HEK293 (cell line): ENCODE measurements around the gene FLYWCH1.

Experiments used
- ATF2 ChIP-seq: fragments of 450-650 bp; formaldehyde crosslinking; IDR thresholded peaks from 2 replicates; pipeline ENCODE4 v1.5.1; 2016; ENCODE audit warnings: missing biosample characterization, missing genetic modification characterization, low read depth
- EGR2 ChIP-seq: fragments of 450-650 bp; formaldehyde crosslinking; IDR thresholded peaks from 2 replicates; pipeline ENCODE4 v1.5.1; 2016; ENCODE audit warnings: low read depth, missing biosample characterization, missing genetic modification characterization
- HOXA7 ChIP-seq: sonication (generic); formaldehyde crosslinking; IDR thresholded peaks from 2 replicates; pipeline ENCODE4 v1.8.1; 2022; ENCODE audit warnings: missing genetic modification reagents, borderline replicate concordance
- IKZF3 ChIP-seq: fragments of 450-650 bp; IDR thresholded peaks from 2 replicates; pipeline ENCODE4 v1.5.0; 2018; ENCODE audit warnings: missing biosample characterization, mild to moderate bottlenecking, missing genetic modification characterization, moderate library complexity
- RBAK ChIP-seq: fragments of 450-650 bp; formaldehyde crosslinking; IDR thresholded peaks from 2 replicates; pipeline ENCODE4 v1.5.1; 2016; ENCODE audit warnings: missing biosample characterization, missing genetic modification characterization
- SCRT1 ChIP-seq: fragments of 450-650 bp; formaldehyde crosslinking; IDR thresholded peaks from 2 replicates; pipeline ENCODE4 v1.5.1; 2016; ENCODE audit warnings: missing biosample characterization, missing genetic modification characterization, borderline replicate concordance
- SP3 ChIP-seq: fragments of 450-650 bp; formaldehyde crosslinking; IDR thresholded peaks from 2 replicates; pipeline ENCODE4 v1.5.1; 2016; ENCODE audit warnings: missing biosample characterization, missing genetic modification characterization
- TRIM28 ChIP-seq: IDR thresholded peaks from 2 replicates; pipeline ENCODE4 v1.6.1; 2011; ENCODE audit warnings: low read length, control low read depth, borderline replicate concordance
- ZBTB21 ChIP-seq: fragments of 450-650 bp; formaldehyde crosslinking; IDR thresholded peaks from 2 replicates; pipeline ENCODE4 v1.5.1; 2017; ENCODE audit warnings: missing biosample characterization, missing genetic modification characterization
- ZNF114 ChIP-seq: fragments of 450-650 bp; formaldehyde crosslinking; IDR thresholded peaks from 2 replicates; pipeline ENCODE4 v1.5.0; 2017; ENCODE audit warnings: missing biosample characterization, missing genetic modification characterization
- ZNF121 ChIP-seq: fragments of 450-650 bp; formaldehyde crosslinking; IDR thresholded peaks from 2 replicates; pipeline ENCODE4 v1.5.1; 2016; ENCODE audit warnings: missing biosample characterization, missing genetic modification characterization
- ZNF211 ChIP-seq: fragments of 450-650 bp; formaldehyde crosslinking; IDR thresholded peaks from 2 replicates; pipeline ENCODE4 v1.5.1; 2016; ENCODE audit warnings: low read depth, missing biosample characterization, missing genetic modification characterization
- ZNF23 ChIP-seq: fragments of 450-650 bp; formaldehyde crosslinking; IDR thresholded peaks from 2 replicates; pipeline ENCODE4 v1.5.1; 2016; ENCODE audit warnings: missing biosample characterization, missing genetic modification characterization, borderline replicate concordance
- ZNF302 ChIP-seq: fragments of 450-650 bp; formaldehyde crosslinking; IDR thresholded peaks from 2 replicates; pipeline ENCODE4 v1.5.1; 2016; ENCODE audit warnings: missing biosample characterization, missing genetic modification characterization, low read depth
- ZNF311 ChIP-seq: fragments of 450-650 bp; formaldehyde crosslinking; IDR thresholded peaks from 2 replicates; pipeline ENCODE4 v1.5.1; 2017; ENCODE audit warnings: missing biosample characterization, missing genetic modification characterization, borderline replicate concordance
- ZNF354C ChIP-seq: fragments of 450-650 bp; formaldehyde crosslinking; IDR thresholded peaks from 2 replicates; pipeline ENCODE4 v1.5.1; 2016; ENCODE audit warnings: missing biosample characterization, missing genetic modification characterization, low read depth, borderline replicate concordance
- ZNF404 ChIP-seq: fragments of 450-650 bp; formaldehyde crosslinking; IDR thresholded peaks from 2 replicates; pipeline ENCODE4 v1.5.1; 2017; ENCODE audit warnings: missing biosample characterization, missing genetic modification characterization
- ZNF501 ChIP-seq: fragments of 450-650 bp; formaldehyde crosslinking; IDR thresholded peaks from 2 replicates; pipeline ENCODE4 v1.5.1; 2016; ENCODE audit warnings: missing biosample characterization, missing genetic modification characterization
- ZNF514 ChIP-seq: fragments of 450-650 bp; formaldehyde crosslinking; IDR thresholded peaks from 2 replicates; pipeline ENCODE4 v1.5.1; 2016; ENCODE audit warnings: missing biosample characterization, missing genetic modification characterization
- ZNF549 ChIP-seq: fragments of 450-650 bp; IDR thresholded peaks from 2 replicates; pipeline ENCODE4 v1.5.1; 2018; ENCODE audit warnings: missing biosample characterization, missing genetic modification characterization, mild to moderate bottlenecking, inconsistent platforms, moderate library complexity
- ZNF747 ChIP-seq: fragments of 450-650 bp; formaldehyde crosslinking; IDR thresholded peaks from 2 replicates; pipeline ENCODE4 v1.5.1; 2016; ENCODE audit warnings: missing biosample characterization, missing genetic modification characterization
- ZSCAN4 ChIP-seq: fragments of 450-650 bp; formaldehyde crosslinking; IDR thresholded peaks from 2 replicates; pipeline ENCODE4 v1.5.1; 2017; ENCODE audit warnings: missing biosample characterization, missing genetic modification characterization
- ZXDB ChIP-seq: fragments of 450-650 bp; formaldehyde crosslinking; IDR thresholded peaks from 2 replicates; pipeline ENCODE4 v1.5.1; 2016; ENCODE audit warnings: missing biosample characterization, missing genetic modification characterization
- TF ChIP-seq, protein P1 (sequence below): fragments of 450-650 bp; IDR thresholded peaks from 2 replicates; pipeline ENCODE4 v1.5.1; 2018; ENCODE audit warnings: missing biosample characterization, missing genetic modification characterization
- TF ChIP-seq, protein P2 (sequence below): fragments of 450-650 bp; formaldehyde crosslinking; IDR thresholded peaks from 2 replicates; pipeline ENCODE4 v1.5.1; 2016; ENCODE audit warnings: missing biosample characterization, missing genetic modification characterization
- TF ChIP-seq, protein P3 (sequence below): fragments of 450-650 bp; formaldehyde crosslinking; conservative IDR thresholded peaks from 2 replicates; pipeline ENCODE4 v1.5.1; 2016; ENCODE audit warnings: low read depth, missing biosample characterization, missing genetic modification characterization
- TF ChIP-seq, protein P4 (sequence below): fragments of 450-650 bp; formaldehyde crosslinking; IDR thresholded peaks from 2 replicates; pipeline ENCODE4 v1.5.1; 2016; ENCODE audit warnings: missing biosample characterization, missing genetic modification characterization

The FLYWCH1 gene

DNA sequence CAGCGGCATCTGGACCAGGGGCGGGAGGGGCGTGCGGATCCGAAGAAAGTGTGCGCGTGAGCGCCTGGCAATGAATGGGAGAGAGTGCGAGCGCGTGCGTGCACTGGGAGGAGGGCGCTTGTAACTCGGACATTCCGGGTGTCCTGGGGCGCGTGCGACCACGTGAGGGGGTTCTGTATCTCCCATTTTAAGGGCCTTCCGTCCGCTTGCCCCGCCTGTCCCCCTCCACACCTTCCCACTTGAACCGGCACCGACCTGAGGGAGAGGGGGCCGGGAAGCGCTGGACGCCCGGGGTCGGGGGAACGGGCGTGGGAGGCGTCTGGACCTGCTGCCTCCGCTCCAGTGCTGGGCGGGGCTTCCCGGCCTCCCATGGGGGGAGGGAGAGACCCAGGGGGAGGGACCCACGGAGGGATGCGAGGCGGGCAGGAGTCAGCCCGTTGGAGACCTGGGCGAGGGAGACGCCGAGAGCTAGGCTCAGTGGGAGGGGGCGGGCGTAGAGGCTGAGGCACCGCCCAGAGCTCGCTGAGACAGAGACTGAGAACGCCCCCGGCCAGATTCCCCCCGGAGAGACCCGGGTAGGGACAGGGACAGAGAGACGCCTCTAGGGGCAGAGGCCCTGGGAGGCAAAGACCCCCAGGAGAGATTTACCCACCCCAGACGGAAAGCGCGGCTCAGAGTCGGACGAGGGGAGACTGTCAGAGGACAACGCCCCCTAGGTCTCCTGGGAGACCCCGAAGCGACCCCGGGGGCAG lies 52.2 kb downstream of the FLYWCH1 start, which contains the start of gene KREMEN2 (continued):
- TF ChIP-seq ZSCAN4 (tag by site-specific recombination) (no peak), ZNF549 (tag by site-specific recombination) (no peak), SP3 (peak; percentile 90), HOXA7 (no peak), ATF2 (tag by site-specific recombination) (no peak), ZNF404 (no peak), ZNF302 (tag by site-specific recombination) (no peak), ZNF354C (no peak), ZNF747 (tag by site-specific recombination) (no peak), EGR2 (tag by site-specific recombination) (peak; percentile 87), ZNF311 (tag by site-specific recombination) (no peak), IKZF3 (tag by site-specific recombination) (peak; percentile 88), ZBTB21 (tag by site-specific recombination) (no peak), ZNF211 (tag by site-specific recombination) (no peak), ZNF121 (tag by site-specific recombination) (no peak), ZNF501 (tag by site-specific recombination) (peak; percentile 62; the same call in 1 of the 2 replicates), ZNF23 (tag by site-specific recombination) (no peak), RBAK (tag by site-specific recombination) (no peak), SCRT1 (no peak), TRIM28 (no peak), ZNF114 (tag by site-specific recombination) (no peak), ZNF514 (tag by site-specific recombination) (no peak), ZXDB (tag by site-specific recombination) (no peak)
- TF ChIP-seq, protein P1, sequence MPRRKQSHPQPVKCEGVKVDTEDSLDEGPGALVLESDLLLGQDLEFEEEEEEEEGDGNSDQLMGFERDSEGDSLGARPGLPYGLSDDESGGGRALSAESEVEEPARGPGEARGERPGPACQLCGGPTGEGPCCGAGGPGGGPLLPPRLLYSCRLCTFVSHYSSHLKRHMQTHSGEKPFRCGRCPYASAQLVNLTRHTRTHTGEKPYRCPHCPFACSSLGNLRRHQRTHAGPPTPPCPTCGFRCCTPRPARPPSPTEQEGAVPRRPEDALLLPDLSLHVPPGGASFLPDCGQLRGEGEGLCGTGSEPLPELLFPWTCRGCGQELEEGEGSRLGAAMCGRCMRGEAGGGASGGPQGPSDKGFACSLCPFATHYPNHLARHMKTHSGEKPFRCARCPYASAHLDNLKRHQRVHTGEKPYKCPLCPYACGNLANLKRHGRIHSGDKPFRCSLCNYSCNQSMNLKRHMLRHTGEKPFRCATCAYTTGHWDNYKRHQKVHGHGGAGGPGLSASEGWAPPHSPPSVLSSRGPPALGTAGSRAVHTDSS = no peak
- TF ChIP-seq, protein P2, sequence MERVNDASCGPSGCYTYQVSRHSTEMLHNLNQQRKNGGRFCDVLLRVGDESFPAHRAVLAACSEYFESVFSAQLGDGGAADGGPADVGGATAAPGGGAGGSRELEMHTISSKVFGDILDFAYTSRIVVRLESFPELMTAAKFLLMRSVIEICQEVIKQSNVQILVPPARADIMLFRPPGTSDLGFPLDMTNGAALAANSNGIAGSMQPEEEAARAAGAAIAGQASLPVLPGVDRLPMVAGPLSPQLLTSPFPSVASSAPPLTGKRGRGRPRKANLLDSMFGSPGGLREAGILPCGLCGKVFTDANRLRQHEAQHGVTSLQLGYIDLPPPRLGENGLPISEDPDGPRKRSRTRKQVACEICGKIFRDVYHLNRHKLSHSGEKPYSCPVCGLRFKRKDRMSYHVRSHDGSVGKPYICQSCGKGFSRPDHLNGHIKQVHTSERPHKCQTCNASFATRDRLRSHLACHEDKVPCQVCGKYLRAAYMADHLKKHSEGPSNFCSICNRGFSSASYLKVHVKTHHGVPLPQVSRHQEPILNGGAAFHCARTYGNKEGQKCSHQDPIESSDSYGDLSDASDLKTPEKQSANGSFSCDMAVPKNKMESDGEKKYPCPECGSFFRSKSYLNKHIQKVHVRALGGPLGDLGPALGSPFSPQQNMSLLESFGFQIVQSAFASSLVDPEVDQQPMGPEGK (tag by site-specific recombination) = peak; percentile 93
- TF ChIP-seq, protein P3, sequence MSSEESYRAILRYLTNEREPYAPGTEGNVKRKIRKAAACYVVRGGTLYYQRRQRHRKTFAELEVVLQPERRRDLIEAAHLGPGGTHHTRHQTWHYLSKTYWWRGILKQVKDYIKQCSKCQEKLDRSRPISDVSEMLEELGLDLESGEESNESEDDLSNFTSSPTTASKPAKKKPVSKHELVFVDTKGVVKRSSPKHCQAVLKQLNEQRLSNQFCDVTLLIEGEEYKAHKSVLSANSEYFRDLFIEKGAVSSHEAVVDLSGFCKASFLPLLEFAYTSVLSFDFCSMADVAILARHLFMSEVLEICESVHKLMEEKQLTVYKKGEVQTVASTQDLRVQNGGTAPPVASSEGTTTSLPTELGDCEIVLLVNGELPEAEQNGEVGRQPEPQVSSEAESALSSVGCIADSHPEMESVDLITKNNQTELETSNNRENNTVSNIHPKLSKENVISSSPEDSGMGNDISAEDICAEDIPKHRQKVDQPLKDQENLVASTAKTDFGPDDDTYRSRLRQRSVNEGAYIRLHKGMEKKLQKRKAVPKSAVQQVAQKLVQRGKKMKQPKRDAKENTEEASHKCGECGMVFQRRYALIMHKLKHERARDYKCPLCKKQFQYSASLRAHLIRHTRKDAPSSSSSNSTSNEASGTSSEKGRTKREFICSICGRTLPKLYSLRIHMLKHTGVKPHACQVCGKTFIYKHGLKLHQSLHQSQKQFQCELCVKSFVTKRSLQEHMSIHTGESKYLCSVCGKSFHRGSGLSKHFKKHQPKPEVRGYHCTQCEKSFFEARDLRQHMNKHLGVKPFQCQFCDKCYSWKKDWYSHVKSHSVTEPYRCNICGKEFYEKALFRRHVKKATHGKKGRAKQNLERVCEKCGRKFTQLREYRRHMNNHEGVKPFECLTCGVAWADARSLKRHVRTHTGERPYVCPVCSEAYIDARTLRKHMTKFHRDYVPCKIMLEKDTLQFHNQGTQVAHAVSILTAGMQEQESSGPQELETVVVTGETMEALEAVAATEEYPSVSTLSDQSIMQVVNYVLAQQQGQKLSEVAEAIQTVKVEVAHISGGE (tag by site-specific recombination) = peak; percentile 32; the same call in 1 of the 2 replicates
- TF ChIP-seq, protein P4, sequence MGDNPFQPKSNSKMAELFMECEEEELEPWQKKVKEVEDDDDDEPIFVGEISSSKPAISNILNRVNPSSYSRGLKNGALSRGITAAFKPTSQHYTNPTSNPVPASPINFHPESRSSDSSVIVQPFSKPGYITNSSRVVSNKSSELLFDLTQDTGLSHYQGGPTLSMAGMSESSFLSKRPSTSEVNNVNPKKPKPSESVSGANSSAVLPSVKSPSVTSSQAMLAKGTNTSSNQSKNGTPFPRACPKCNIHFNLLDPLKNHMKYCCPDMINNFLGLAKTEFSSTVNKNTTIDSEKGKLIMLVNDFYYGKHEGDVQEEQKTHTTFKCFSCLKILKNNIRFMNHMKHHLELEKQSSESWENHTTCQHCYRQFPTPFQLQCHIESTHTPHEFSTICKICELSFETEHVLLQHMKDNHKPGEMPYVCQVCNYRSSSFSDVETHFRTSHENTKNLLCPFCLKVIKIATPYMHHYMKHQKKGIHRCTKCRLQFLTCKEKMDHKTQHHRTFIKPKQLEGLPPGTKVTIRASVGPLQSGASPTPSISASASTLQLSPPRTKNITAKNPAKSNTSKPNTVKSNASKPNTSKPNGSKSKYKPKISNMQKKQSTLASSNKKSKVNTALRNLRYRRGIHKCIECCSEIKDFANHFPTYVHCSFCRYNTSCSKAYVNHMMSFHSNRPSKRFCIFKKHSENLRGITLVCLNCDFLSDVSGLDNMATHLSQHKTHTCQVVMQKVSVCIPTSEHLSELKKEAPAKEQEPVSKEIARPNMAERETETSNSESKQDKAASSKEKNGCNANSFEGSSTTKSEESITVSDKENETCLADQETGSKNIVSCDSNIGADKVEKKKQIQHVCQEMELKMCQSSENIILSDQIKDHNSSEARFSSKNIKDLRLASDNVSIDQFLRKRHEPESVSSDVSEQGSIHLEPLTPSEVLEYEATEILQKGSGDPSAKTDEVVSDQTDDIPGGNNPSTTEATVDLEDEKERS (tag by site-specific recombination) = no peak
